Transverse colon (tissue), 4 donors: ENCODE data around the gene UBD. TPM values are rescaled to one million over a fixed set of nuclear protein-coding genes. Genes with fewer than 3 reads are reported as not detected.

Source experiments
- DNase-seq: peaks from one replicate; pipeline ENCODE4 v3.0.0-alpha.2; 2019
- H3K27ac ChIP-seq, 4 donors: fragments of 200-600 bp; sonication (generic); 2 replicates each; pipeline ENCODE4 v1.5.1; 2016 to 2018; ENCODE audit warnings: inconsistent platforms in 4 of 4
- H3K27me3 ChIP-seq: fragments of 200-600 bp; sonication (generic); 2 replicates; pipeline ENCODE4 v1.5.1; 2017; ENCODE audit warnings: inconsistent platforms
- H3K36me3 ChIP-seq, 4 donors: fragments of 200-600 bp; sonication (generic); 2 replicates each; pipeline ENCODE4 v1.5.1; 2017 to 2019; ENCODE audit warnings: inconsistent platforms in 4 of 4
- H3K4me1 ChIP-seq, 4 donors: fragments of 200-600 bp; sonication (generic); 2 replicates each; pipeline ENCODE4 v1.5.1; 2017 to 2020; ENCODE audit warnings: inconsistent platforms in 4 of 4
- H3K4me3 ChIP-seq, 4 donors: fragments of 200-600 bp; sonication (generic); 1 replicate in 1 of 4; 2 replicates in 3 of 4; pipeline versions ENCODE4 v1.5.1 to v1.6.1; 2017 to 2019; ENCODE audit warnings: inconsistent platforms in 4 of 4
- H3K9me3 ChIP-seq, 2 donors: fragments of 200-600 bp; sonication (generic); 2 replicates each; pipeline ENCODE4 v1.5.1; 2017 to 2019; ENCODE audit warnings: inconsistent platforms in 2 of 2
- EP300 ChIP-seq: sonication (generic); formaldehyde crosslinking; IDR thresholded peaks from one replicate; pipeline ENCODE4 v1.6.1; 2017; ENCODE audit warnings: antibody characterized with exemption, low read depth
- POLR2A ChIP-seq: fragments of 450-650 bp; IDR thresholded peaks from one replicate; pipeline ENCODE4 v1.6.1; 2016; ENCODE audit warnings: antibody characterized with exemption, mild to moderate bottlenecking, moderate library complexity
- POLR2AphosphoS5 ChIP-seq, 3 donors: sonication (generic); formaldehyde crosslinking; IDR thresholded peaks; one replicate each; pipeline ENCODE4 v1.6.1; 2016; ENCODE audit warnings: antibody characterized with exemption in 3 of 3
- WGBS, 2 donors: methylation state at CpG; one replicate each; pipeline ENCODE4 v1.1.5; 2018; ENCODE audit warnings: low coverage in 1 of 2; 5-methylcytosine and 5-hydroxymethylcytosine counted together
- in situ Hi-C, 4 donors: fragments of 200-750 bp; cut with MboI; loops; one replicate each; pipeline versions ENCODE4 v1.15.0 to v1.15.1; 2017; ENCODE audit warnings: low sequenced_read_pairs in 3 of 4, low pct_ligation_motif_present in 1 of 4, low pct_unique_long_range_greater_than_20kb in 1 of 4
- intact Hi-C: fragments of 100-400 bp; cut with DNase I; formaldehyde crosslinking; loops from one replicate; pipeline ENCODE4 v1.15.1; 2023; ENCODE audit warnings: low total_unique reads
- total RNA-seq, 4 donors: library from RNA; depleted of rRNA; stranded (reverse); fragments of >200 nt; gene quantifications; one replicate each; pipeline ENCODE4 v1.1.0, GENCODE V29; 2016
- TF ChIP-seq, protein P1 (sequence below), 5 experiments: fragments of 200-600 bp in 3 of 5; fragments of 450-650 bp in 2 of 5; sonication (generic) in 3 of 5; IDR thresholded peaks; 1 replicate in 2 of 5; 2 replicates in 3 of 5; pipeline ENCODE4 v1.5.1; 2016 to 2017; ENCODE audit warnings: antibody characterized with exemption in 5 of 5, inconsistent platforms in 3 of 5, mild to moderate bottlenecking in 2 of 5, moderate library complexity in 1 of 5

The UBD gene
- total RNA-seq, 4 donors from 2014 or later: 0.96 to 8.4 TPM; not detected in 2

DNA sequence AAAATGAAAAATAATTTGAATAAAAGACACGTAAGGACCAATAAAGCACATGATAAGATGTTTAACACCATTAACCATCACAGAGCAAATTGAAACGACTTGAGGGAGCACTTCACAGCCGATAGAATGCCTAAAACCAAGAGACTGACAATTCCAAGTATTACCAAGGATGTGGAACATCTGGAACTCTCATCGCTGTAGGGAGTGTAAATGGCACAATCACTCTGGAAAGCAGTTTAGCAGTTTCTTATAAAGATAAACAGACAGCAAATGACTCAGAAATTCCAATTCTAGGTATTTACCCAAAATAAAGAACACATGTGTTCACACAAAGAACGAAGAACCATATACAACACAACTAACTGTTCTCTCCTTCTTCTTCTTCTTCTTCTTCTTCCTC is 8.5 kb upstream of the UBD start:
- intact Hi-C loops (no loop called here), in situ Hi-C loops (no loop called here)
- TF ChIP-seq EP300 (no peak), POLR2A (no peak), POLR2AphosphoS5 (IDR thresholded peaks at IDR 0.05) (no peak)
- TF ChIP-seq, protein P1, sequence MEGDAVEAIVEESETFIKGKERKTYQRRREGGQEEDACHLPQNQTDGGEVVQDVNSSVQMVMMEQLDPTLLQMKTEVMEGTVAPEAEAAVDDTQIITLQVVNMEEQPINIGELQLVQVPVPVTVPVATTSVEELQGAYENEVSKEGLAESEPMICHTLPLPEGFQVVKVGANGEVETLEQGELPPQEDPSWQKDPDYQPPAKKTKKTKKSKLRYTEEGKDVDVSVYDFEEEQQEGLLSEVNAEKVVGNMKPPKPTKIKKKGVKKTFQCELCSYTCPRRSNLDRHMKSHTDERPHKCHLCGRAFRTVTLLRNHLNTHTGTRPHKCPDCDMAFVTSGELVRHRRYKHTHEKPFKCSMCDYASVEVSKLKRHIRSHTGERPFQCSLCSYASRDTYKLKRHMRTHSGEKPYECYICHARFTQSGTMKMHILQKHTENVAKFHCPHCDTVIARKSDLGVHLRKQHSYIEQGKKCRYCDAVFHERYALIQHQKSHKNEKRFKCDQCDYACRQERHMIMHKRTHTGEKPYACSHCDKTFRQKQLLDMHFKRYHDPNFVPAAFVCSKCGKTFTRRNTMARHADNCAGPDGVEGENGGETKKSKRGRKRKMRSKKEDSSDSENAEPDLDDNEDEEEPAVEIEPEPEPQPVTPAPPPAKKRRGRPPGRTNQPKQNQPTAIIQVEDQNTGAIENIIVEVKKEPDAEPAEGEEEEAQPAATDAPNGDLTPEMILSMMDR (IDR thresholded peaks at IDR 0.05): no peak
- no peaks in the 10 kb centered on the region for H3K4me1 ChIP-seq
- no peak for DNase-seq
- H3K36me3 ChIP-seq: no peaks in the 10 kb centered on the region
- H3K4me3 ChIP-seq: no peak overlapping the region
- no peak overlapping the region for H3K27ac ChIP-seq
- 60 to 62% methylated on average over 5 of the region's 5 CpGs for WGBS, 2 donors
- H3K27me3 ChIP-seq: peaks cover 23% of the 10 kb centered on the region
- no peaks in the 10 kb centered on the region for H3K9me3 ChIP-seq

DNA sequence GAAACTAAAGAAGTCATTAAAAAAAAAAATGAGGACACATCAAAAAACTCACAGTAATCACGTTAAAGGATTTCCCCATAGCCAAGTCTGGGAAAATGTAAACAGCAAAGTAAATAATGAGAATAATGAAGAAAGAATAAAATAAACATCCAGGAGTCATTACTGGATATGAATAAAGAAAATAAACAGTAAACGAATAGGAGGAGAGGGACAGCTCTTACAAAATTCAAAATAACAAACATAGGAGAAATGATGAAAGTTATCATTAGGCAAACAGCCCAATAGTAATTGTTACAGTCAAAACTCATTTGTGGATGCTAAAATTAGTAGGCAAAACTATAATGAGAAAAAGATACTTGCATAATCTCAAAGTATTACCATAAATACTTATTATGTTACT is 8.0 kb upstream of the UBD start:
- WGBS, 2 donors: 32 to 37% methylated on average over 2 of the region's 2 CpGs
- in situ Hi-C loops (no loop called here), intact Hi-C loops (no loop called here)
- DNase-seq: no peak
- H3K27me3 ChIP-seq: peaks cover 23% of the 10 kb centered on the region
- no peaks in the 10 kb centered on the region for H3K9me3 ChIP-seq
- H3K27ac ChIP-seq: no peak overlapping the region
- no peak overlapping the region for H3K4me3 ChIP-seq
- no peaks in the 10 kb centered on the region for H3K36me3 ChIP-seq
- H3K4me1 ChIP-seq: no peaks in the 10 kb centered on the region
- TF ChIP-seq, protein P1 (IDR thresholded peaks at IDR 0.05): no peak
- no peak for TF ChIP-seq POLR2AphosphoS5 (IDR thresholded peaks at IDR 0.05)
- no peak for TF ChIP-seq POLR2A
- no peak for TF ChIP-seq EP300

DNA sequence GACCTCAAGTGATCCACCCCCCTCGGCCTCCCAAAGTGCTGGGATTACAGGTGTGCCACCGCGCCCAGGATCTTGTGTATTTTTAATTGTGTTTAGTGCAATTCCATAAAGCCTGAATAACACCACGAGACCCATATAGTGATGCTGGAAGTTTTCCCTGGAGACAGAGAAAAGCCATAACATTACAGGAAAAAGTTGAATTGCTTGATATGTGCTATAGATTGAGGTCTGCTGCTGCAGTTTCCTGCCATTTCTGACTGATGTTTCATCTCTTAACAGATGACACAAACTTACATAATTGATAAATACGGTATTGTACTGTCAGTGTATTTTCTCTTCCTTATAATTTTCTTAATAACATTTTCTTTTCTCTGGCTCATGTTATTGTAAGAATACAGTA is 7.3 kb upstream of the UBD start:
- Histone ChIP-seq H3K36me3 (no peaks in the 10 kb centered on the region), H3K4me1 (no peaks in the 10 kb centered on the region), H3K4me3 (no peak overlapping the region), H3K27ac (no peak overlapping the region), H3K9me3 (no peaks in the 10 kb centered on the region), H3K27me3 (peaks cover 28% of the 10 kb centered on the region)
- DNase-seq: no peak
- 62 to 69% methylated on average over 5 of the region's 5 CpGs for WGBS, 2 donors
- in situ Hi-C loops: no loop called here
- TF ChIP-seq EP300 (no peak), POLR2AphosphoS5 (IDR thresholded peaks at IDR 0.05) (no peak), POLR2A (no peak)
- TF ChIP-seq, protein P1 (IDR thresholded peaks at IDR 0.05): no peak
- intact Hi-C loops: no loop called here

DNA sequence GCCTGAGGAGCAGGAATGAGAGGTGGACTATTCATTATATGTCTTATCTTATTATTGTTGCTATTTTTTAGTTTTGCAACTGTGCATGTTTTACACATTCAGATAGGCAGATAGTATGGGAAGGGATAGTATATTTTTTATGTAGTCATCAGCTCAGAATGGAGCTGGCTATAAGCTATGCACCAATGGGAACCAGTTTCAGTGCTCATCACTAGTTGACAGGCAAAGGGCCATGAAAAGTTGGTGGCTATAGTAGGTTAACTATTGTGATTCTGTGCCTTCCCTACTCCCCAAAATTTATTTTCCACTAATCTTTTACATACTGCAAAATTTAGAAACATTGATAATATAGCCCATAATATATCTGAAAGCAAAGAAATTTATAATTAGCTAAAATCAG is 5.3 kb upstream of the UBD start:
- DNase-seq: no peak
- H3K27ac ChIP-seq: no peak overlapping the region
- H3K9me3 ChIP-seq: no peaks in the 10 kb centered on the region
- H3K36me3 ChIP-seq: no peaks in the 10 kb centered on the region
- H3K27me3 ChIP-seq: peaks cover 28% of the 10 kb centered on the region
- intact Hi-C loops (no loop called here), in situ Hi-C loops (no loop called here)
- TF ChIP-seq, protein P1 (IDR thresholded peaks at IDR 0.05): no peak
- TF ChIP-seq POLR2AphosphoS5 (IDR thresholded peaks at IDR 0.05) (no peak), EP300 (no peak), POLR2A (no peak)
- no peaks in the 10 kb centered on the region for H3K4me1 ChIP-seq
- H3K4me3 ChIP-seq: no peak overlapping the region
